PC-3 (cell line): ENCODE measurements around the gene CASK. TPM values are rescaled to one million over a fixed set of nuclear protein-coding genes. Genes with fewer than 3 reads are reported as not detected.

Source experiments
- ATAC-seq: fragments of 200-7000 bp; cut with Tn5 transposase; 2 replicates; pipeline ENCODE4 v1.9.1; 2020; ENCODE audit warnings: mild to moderate bottlenecking, moderate library complexity
- BruUV-seq: library from RNA; stranded (reverse); fragments of 400-500 nt; replicated peaks from 2 replicates; lab custom pipeline; 2021; lab: Mats Ljungman, UMichigan
- CTCF ChIA-PET: fragments of 300-600 bp; sonication (Branson Sonifier 250); formaldehyde crosslinking; loops from one replicate; lab custom pipeline; 2022; ENCODE audit warnings: antibody characterized with exemption; lab: Charles Lee
- POLR2A ChIA-PET: fragments of 300-600 bp; sonication (Branson Sonifier 250); formaldehyde crosslinking; loops from one replicate; lab custom pipeline; 2022; ENCODE audit warnings: antibody characterized with exemption; ENCODE audit not compliant: unreplicated experiment; lab: Charles Lee
- DNase-seq: peaks from one replicate; pipeline ENCODE4 v3.0.0-alpha.2; 2015
- H2AFZ ChIP-seq: fragments of 300-600 bp; sonication (generic); 2 replicates; pipeline ENCODE4 v1.6.0; 2016; ENCODE audit warnings: antibody characterized with exemption, low read length
- H3F3A ChIP-seq: fragments of 300-600 bp; sonication (generic); one replicate; pipeline ENCODE4 v1.6.0; 2017; ENCODE audit warnings: antibody characterized with exemption, low read length, control low read depth, mild to moderate bottlenecking; ENCODE audit not compliant: unreplicated experiment
- H3K27ac ChIP-seq: fragments of 300-600 bp; sonication (generic); 2 replicates; pipeline ENCODE4 v1.5.1; 2016; ENCODE audit warnings: mild to moderate bottlenecking, low read length
- H3K27me3 ChIP-seq: fragments of 300-600 bp; sonication (generic); 2 replicates; pipeline ENCODE4 v1.6.1; 2016; ENCODE audit warnings: low read length, mixed read lengths
- H3K36me3 ChIP-seq: fragments of 300-600 bp; sonication (generic); 2 replicates; pipeline ENCODE4 v1.6.1; 2016; ENCODE audit warnings: low read depth, mixed run types, low read length, mixed read lengths
- H3K4me1 ChIP-seq: fragments of 300-600 bp; sonication (generic); 2 replicates; pipeline ENCODE4 v1.5.1; 2016; ENCODE audit warnings: low read length; ENCODE audit not compliant: insufficient read depth
- H3K4me2 ChIP-seq: fragments of 300-600 bp; sonication (generic); 2 replicates; pipeline ENCODE4 v1.6.0; 2016; ENCODE audit warnings: low read length
- H3K4me3 ChIP-seq: fragments of 300-600 bp; sonication (generic); 2 replicates; pipeline ENCODE4 v1.5.1; 2016; ENCODE audit warnings: mild to moderate bottlenecking, low read length, mixed read lengths
- H3K79me2 ChIP-seq: fragments of 300-600 bp; sonication (generic); 2 replicates; pipeline ENCODE4 v1.6.1; 2017; ENCODE audit warnings: low read length, mixed read lengths
- H3K9ac ChIP-seq: fragments of 300-600 bp; sonication (generic); 2 replicates; pipeline ENCODE4 v1.6.0; 2016; ENCODE audit warnings: mild to moderate bottlenecking, low read length
- H3K9me2 ChIP-seq: fragments of 300-600 bp; sonication (generic); replicated peaks from 2 replicates; pipeline ENCODE4 v1.6.1; 2016; ENCODE audit warnings: mixed run types, low read length, mixed read lengths
- H3K9me3 ChIP-seq: fragments of 300-600 bp; sonication (generic); 2 replicates; pipeline ENCODE4 v1.6.1; 2016; ENCODE audit warnings: low read length, mixed read lengths
- H4K20me1 ChIP-seq: fragments of 300-600 bp; sonication (generic); 2 replicates; pipeline ENCODE4 v1.6.1; 2016; ENCODE audit warnings: low read length, mixed read lengths
- EZH2 ChIP-seq: fragments of 300-600 bp; sonication (generic); IDR thresholded peaks from one replicate; pipeline ENCODE4 v1.6.1; 2017; ENCODE audit warnings: antibody characterized with exemption, mild to moderate bottlenecking, low read length; ENCODE audit not compliant: unreplicated experiment
- EZH2phosphoT487 ChIP-seq: fragments of 300-600 bp; sonication (generic); IDR thresholded peaks from 2 replicates; pipeline ENCODE4 v1.6.1; 2018; ENCODE audit warnings: mild to moderate bottlenecking, antibody characterized with exemption, low read length, borderline replicate concordance
- intact Hi-C: fragments of 100-400 bp; cut with micrococcal nuclease; formaldehyde crosslinking; loops from 2 replicates; pipeline ENCODE4 v1.9.0; 2023
- total RNA-seq: library from RNA; depleted of rRNA; stranded (reverse); fragments of >200 nt; gene quantifications from 2 replicates; pipeline ENCODE4 v1.2.3, GENCODE V29; 2014
- TF ChIP-seq, protein P1 (sequence below): fragments of 300-600 bp; sonication (generic); conservative IDR thresholded peaks from 2 replicates; pipeline ENCODE4 v1.5.1; 2017; ENCODE audit warnings: antibody characterized with exemption, low read depth, mild to moderate bottlenecking, low read length

The CASK gene
- total RNA-seq, 1 experiment from 2014 or later, result 21.4 TPM

DNA sequence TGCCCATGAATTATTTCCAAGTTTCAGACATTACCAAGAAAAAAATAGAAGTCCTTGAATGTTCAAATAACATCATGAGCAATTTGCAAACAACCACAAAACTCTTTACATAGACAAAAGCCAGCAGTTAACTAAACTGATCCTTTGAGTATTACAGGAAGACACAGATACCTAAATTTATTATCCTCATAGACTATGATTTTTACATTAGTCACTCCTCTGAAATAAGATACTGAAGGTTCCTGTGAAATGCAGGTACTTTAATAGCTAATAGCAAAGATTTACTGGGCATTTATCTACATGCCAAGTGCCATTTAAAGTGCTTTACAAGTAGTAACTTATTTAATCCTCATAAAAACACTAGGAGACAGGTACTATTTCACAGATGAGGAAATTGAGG lies 161.7 kb downstream of the CASK start:
- Histone ChIP-seq H4K20me1 (no peaks in the 10 kb centered on the region), H3K27ac (peak overlapping the region; percentile 64), H3K4me1 (peaks cover 38% of the 10 kb centered on the region), H2AFZ (no peak overlapping the region), H3K36me3 (no peaks in the 10 kb centered on the region), H3K9me3 (no peaks in the 10 kb centered on the region), H3K27me3 (no peaks in the 10 kb centered on the region), H3K9me2 (no peaks in the 10 kb centered on the region), H3K4me3 (no peak overlapping the region), H3K4me2 (peak overlapping the region; percentile 59), H3F3A (no peaks in the 10 kb centered on the region), H3K79me2 (no peaks in the 10 kb centered on the region), H3K9ac (no peak overlapping the region)
- DNase-seq, result peak; percentile 58
- intact Hi-C loops, result loop anchor here (2.0 to 5.0 kb wide), 3 partner anchors 17 to 203 kb away; partner anchors contain the start of gene CASK
- peak; percentile 87 for ATAC-seq
- POLR2A ChIA-PET, result interaction anchor here (0.6 to 0.7 kb wide), 2 partner anchors 20 to 270 kb away, joined by 3 read pairs; no protein-coding TSS in a partner anchor
- BruUV-seq, result no TSS peak
- no peak for TF ChIP-seq EZH2phosphoT487
- TF ChIP-seq, protein P1, sequence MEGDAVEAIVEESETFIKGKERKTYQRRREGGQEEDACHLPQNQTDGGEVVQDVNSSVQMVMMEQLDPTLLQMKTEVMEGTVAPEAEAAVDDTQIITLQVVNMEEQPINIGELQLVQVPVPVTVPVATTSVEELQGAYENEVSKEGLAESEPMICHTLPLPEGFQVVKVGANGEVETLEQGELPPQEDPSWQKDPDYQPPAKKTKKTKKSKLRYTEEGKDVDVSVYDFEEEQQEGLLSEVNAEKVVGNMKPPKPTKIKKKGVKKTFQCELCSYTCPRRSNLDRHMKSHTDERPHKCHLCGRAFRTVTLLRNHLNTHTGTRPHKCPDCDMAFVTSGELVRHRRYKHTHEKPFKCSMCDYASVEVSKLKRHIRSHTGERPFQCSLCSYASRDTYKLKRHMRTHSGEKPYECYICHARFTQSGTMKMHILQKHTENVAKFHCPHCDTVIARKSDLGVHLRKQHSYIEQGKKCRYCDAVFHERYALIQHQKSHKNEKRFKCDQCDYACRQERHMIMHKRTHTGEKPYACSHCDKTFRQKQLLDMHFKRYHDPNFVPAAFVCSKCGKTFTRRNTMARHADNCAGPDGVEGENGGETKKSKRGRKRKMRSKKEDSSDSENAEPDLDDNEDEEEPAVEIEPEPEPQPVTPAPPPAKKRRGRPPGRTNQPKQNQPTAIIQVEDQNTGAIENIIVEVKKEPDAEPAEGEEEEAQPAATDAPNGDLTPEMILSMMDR, result no peak
- no peak for TF ChIP-seq EZH2
- CTCF ChIA-PET, result interaction anchor here (0.7 kb wide), 1 partner anchor 358 kb away, joined by 4 read pairs; no protein-coding TSS in a partner anchor

DNA sequence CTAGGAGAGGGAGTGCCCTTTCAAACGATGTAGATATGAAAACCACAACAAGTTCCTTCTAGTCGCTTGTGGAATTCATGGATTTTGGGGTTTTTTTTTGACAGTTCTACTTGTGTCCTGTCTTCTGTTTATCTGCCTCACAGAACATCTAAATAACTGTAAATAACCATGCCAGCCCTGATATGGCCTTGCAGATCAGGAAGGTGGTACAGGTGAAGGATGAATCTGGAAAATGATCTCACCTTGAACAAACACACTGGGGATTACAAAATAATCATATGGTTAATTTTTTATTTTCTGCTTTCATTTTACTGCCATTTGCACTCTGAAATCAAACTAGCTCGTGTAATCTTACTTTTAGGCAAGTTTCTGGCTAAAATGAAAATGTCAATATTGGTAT lies 162.2 kb downstream of the CASK start:
- H3K9me3 ChIP-seq, result no peaks in the 10 kb centered on the region
- ATAC-seq, result no peak
- H3K9ac ChIP-seq, result no peak overlapping the region
- peak overlapping the region; percentile 64 for H3K27ac ChIP-seq
- TF ChIP-seq EZH2, result no peak
- no peak for TF ChIP-seq EZH2phosphoT487
- TF ChIP-seq, protein P1, result no peak
- no peaks in the 10 kb centered on the region for H4K20me1 ChIP-seq
- intact Hi-C loops, result loop anchor here (2.0 to 5.0 kb wide), 3 partner anchors 18 to 202 kb away; partner anchors contain the start of gene CASK
- peak overlapping the region; percentile 59 for H3K4me2 ChIP-seq
- POLR2A ChIA-PET, result interaction anchor here (0.7 kb wide), 1 partner anchor 269 kb away, joined by 3 read pairs; no protein-coding TSS in a partner anchor
- H3K9me2 ChIP-seq, result no peaks in the 10 kb centered on the region
- H3K79me2 ChIP-seq, result no peaks in the 10 kb centered on the region
- no peaks in the 10 kb centered on the region for H3F3A ChIP-seq
- DNase-seq, result no peak
- H3K4me1 ChIP-seq, result peaks cover 38% of the 10 kb centered on the region
- CTCF ChIA-PET, result no interaction called here
- H3K27me3 ChIP-seq, result no peaks in the 10 kb centered on the region
- BruUV-seq, result no TSS peak
- H3K4me3 ChIP-seq, result no peak overlapping the region
- H2AFZ ChIP-seq, result no peak overlapping the region
- no peaks in the 10 kb centered on the region for H3K36me3 ChIP-seq

DNA sequence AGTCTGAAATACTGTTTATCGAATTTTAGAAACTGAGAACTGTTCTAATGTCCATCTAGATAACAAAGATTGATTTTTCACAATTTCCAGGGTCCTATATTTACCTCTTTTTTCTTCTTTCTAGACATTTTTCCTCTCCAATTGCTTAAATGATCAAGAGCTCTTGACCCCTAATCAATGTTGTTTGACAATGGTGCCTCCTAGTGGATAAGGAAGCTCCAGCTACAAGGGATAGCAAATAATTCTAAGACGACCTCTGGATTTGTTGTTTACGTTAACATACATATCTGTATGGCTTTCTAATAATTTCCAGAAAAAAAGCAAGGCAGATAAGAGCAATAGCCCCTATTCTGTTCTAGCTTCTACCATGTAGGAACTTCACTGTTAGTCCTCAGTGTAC lies 163.5 kb downstream of the CASK start:
- Histone ChIP-seq H3K4me1 (peaks cover 34% of the 10 kb centered on the region), H2AFZ (no peak overlapping the region), H4K20me1 (no peaks in the 10 kb centered on the region), H3K36me3 (no peaks in the 10 kb centered on the region), H3K9me2 (no peaks in the 10 kb centered on the region), H3K9ac (no peak overlapping the region), H3F3A (no peaks in the 10 kb centered on the region), H3K27ac (no peak overlapping the region), H3K79me2 (no peaks in the 10 kb centered on the region), H3K27me3 (no peaks in the 10 kb centered on the region), H3K9me3 (no peaks in the 10 kb centered on the region), H3K4me3 (no peak overlapping the region), H3K4me2 (no peak overlapping the region)
- BruUV-seq, result no TSS peak
- no peak for TF ChIP-seq EZH2phosphoT487
- TF ChIP-seq, protein P1, result peak; percentile 68
- no peak for TF ChIP-seq EZH2
- CTCF ChIA-PET, result interaction anchor here (0.5 to 0.7 kb wide), 2 partner anchors 119 to 198 kb away, joined by 3 to 5 read pairs; no protein-coding TSS in a partner anchor
- DNase-seq (peak; percentile 39), ATAC-seq (no peak)
- intact Hi-C loops, result loop anchor here (2.0 to 5.0 kb wide), 3 partner anchors 19 to 201 kb away; partner anchors contain the start of gene CASK
- POLR2A ChIA-PET, result interaction anchor here (0.6 kb wide), 1 partner anchor 420 kb away, joined by 3 read pairs; no protein-coding TSS in a partner anchor
